GM18868 (cell line): Measurements from ENCODE around the gene RSAD1.

ENCODE experiments used
- ATAC-seq: cut with Tn5 transposase; IDR thresholded peaks from one replicate; pipeline ENCODE4 v1.9.1; 2021; ENCODE audit warnings: mild to moderate bottlenecking, moderate library complexity; ENCODE audit not compliant: unreplicated experiment

RSAD1 gene

DNA sequence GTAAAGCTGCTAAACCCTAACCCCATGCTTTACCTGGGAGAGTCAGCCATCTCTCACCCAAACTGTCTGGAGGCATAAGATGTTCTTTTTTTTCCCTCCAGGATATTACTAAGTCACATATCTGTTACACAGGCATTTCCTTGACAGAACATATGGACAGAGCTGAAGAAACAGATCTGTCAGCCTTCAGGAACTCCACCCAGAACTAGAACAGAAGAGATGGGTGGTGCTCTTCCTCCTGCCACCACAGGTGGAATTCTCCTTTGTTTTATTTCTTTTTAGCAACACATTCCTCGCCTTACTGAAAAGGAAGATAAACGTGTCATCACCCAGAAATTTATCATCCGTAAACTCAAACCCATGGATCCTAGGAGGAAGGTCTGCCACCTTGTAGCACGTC is 38.4 kb downstream of the RSAD1 start:
- ATAC-seq: no peak

GRCh38 chr17:50517504-50518383 is 39.1 kb downstream of the RSAD1 start:
- no peak for ATAC-seq

GRCh38 chr17:50518384-50519023 is 39.8 kb downstream of the RSAD1 start:
- no peak for ATAC-seq

GRCh38 chr17:50519141-50519834 is 40.6 kb downstream of the RSAD1 start:
- no peak for ATAC-seq

DNA sequence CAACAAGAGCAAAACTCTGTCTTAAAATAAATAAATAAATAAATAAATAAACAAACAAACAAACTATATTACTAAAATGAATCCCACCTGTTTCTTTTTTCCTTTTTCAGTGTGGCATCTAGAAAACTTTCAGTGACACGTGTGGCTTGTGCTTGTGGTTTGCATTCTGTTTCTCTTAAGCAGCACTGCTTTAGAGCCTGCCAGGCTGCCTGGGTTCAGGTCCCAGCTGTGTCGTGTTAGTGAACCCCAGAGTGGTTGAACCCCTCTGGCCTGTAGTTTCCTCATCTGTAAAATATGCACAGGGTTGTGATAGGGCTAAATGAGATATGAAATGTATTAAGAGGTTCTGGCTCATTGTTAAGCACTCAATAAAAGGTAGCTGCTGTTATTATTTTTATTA is 41.8 kb downstream of the RSAD1 start:
- no peak for ATAC-seq

GRCh38 chr17:50521514-50521913 is 42.9 kb downstream of the RSAD1 start:
- no peak for ATAC-seq

GRCh38 chr17:50522766-50523165 is 44.1 kb downstream of the RSAD1 start:
- ATAC-seq: no peak

- no peak for ATAC-seq
Measured at GRCh38 chr17:50523208-50523607, 44.5 kb downstream of the RSAD1 start.

- ATAC-seq: no peak
Measured at GRCh38 chr17:50524838-50525237, 46.2 kb downstream of the RSAD1 start.

DNA sequence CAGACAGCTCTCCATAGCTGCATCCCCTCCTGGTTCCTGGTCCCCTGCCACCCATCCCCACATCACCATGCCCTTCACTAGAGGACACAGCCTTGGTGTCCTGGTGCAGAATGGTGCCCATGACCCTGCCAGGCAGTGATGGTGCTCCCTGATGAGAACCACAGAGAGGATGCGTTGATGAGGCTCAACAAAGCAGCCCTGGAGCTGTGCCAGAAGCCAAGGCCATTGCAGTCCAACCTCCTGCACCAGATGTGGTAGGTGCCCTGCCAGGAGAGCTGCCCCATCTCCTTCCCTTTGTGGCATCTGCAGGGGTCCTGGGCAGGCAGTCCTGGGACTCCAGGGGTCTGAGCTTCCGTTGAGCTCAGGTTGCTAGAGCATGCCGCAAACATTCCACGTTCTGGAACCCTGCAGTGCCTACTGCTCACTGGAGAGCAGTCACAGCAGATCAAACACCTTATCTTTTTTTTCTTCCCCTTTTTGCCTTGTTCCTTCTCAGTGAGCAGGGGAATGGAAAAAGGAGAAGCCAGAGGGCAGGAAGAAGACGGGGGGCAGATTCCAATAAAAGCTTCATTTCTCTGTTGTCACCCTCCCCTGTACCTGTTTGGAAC is 48.6 kb downstream of the RSAD1 start:
- no peak for ATAC-seq

DNA sequence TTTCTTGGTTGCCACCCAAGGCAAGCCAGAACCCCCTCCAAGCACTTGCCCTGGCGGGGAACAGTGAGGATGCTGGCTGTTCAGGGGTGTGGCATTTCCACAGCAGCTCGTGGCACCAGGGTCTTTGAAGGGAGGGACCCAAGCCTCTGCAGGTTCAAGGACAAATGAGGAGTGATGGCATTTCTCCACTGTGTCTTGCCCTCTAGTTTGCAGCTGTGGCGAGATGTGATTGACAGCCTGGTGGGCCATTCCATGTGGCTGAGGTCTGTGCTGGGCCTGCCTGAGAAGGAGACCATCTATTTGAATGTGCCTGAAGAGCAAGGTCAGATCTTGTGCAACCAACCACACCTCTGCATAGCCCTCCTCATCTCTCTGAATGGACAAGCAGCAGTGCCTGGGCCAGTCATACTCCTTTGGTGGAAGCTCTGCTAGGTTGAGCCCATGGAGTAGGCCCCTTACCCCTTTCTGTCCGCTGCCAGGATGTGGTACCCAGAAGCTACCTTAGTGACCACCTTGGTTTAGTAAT is 49.4 kb downstream of the RSAD1 start:
- ATAC-seq: no peak

DNA sequence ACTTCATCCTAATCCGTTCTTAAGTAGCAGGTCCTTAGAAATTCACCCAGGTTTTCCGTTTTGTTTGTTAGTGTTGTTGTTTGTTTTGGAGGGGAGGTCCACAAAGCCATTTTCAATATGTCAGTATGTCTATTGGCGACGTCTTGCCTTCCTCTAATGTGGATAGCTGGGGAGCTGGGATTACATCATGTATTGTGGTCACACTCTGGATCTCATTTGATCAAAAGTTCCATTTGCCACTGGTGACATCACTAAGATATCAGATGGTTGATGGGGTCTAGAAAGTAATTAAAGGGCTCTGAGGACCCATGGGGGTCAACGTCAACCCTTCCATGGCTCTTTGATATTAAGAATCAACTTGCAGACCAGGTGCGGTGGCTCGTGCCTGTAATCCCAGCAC is 51.2 kb downstream of the RSAD1 start:
- no peak for ATAC-seq

- ATAC-seq: no peak
Measured at GRCh38 chr17:50531428-50532025, 52.9 kb downstream of the RSAD1 start.

GRCh38 chr17:50532452-50533024 is 53.9 kb downstream of the RSAD1 start, which contains the start of gene EPN3:
TSS of gene EPN3 (plus strand) at chr17:50532735. CDS start at chr17:50536557, 3,822 bp downstream.
- no peak for ATAC-seq

DNA sequence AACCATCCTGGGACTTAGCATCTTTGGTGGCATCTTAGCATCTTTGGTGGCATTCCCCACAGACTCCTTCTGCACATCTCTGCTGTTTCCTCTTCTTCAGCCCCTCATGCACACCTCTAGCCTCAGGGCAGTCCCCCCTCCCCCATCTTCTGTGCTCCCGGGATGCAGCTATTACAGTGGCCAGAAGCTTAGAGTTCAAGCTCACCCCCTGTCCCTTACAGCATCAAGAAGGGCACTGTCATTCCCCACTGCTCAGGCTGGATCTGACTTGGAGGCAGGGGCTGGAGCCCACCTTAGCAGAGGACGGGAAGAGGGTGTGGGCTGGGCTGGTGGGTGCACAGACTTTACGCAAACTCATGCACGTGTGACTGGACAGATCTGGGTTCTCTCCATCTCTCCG is 54.5 kb downstream of the RSAD1 start:
- ATAC-seq: no peak

DNA sequence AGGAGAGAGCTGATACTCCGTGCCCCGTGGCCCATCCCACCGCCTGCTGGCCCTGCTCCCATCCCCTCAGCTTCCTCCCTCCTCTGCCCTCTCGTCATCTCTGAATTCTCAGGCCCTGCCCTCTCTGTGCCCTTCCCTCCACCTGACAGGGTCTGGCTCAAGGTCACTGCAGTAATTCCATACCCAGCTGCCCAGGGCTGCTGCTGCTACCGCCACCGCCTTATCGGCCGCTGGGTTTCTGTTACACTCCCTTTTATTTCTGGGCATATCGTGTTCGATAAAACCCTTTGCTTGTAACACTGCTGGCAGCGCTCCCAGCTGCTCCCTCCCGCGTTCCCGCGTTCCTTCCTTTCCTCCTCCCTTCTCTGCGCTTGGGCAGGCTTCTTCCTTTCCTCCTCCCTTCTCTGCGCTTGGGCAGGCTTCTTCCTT is 55.1 kb downstream of the RSAD1 start:
- ATAC-seq: no peak

DNA sequence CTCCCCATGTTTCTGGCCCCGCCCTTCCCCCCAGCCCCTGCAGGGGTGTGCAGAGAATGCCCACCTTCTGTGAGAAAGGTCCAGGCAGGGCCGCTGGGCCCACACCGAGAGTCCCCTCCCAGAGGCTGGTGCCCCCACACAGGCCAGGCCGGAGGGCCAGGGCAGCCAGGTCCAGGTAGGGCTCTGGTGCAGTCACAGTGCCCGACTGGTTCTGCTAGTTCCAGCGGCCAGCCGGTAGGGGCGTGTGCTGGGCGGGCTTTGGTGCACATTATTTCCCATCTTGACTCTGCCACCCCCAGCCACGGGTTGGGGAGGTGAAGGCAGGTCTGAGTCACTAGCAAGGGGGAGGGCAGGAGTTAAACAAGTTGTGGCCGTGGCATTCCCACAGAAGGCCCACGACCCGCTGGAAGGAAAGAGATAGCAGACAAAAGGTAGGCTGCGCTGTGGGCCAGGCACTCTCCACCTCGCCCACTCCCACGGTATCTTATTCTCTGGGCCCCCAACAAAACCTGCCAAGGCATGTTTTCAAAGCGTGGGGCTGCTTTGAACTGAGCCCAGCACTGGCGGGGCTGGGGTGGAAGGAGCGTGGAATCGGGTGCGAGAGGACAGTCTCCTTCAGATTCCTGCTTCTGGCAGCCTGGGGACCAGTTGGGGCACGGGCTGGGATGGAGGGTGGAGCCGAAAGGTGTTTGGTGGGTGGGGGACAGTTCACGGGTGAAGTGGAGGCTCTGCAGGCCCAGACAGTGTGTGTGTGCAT is 55.7 kb downstream of the RSAD1 start:
- no peak for ATAC-seq

DNA sequence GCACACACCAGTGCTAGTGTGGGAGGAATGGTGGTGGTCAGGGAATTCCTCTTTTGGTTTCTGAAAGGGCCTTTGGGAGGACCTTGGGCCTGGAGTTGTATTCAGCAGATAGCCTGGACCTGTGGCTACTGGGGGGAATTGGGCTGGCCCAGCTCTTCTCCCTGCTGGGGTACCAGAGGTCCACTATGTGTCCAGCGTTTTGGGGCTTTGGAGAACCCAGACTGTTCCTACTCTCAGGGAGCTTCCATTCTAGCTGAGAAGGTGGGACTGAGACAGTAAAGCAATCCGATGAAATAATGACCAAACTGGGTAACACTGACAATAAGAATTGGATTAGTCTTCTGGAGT is 56.3 kb downstream of the RSAD1 start:
- ATAC-seq: no peak

DNA sequence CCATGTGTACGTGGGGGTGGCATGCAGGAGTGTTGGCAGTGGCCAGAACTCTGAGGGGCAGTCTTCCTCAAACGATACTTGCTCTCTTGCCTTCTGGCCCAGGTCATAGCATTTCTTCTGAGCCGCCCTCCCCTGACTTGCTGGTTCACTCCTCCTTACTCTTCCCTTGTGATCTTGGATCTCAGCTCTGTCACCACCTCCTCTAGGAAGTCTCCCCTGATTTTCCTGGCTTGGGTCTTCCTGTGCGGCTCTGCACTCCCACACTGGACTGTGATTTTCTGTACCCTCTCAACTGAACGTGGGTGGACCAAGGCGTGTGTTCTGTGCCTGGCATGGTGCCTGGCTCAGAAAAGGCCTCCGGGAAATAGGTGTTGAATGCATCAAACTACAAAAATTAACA is 56.7 kb downstream of the RSAD1 start:
- ATAC-seq: no peak
